NCI-H345 (cell line): ENCODE data around the gene SCUBE1.

Experiments
- DNase-seq: peaks from one replicate; lab custom pipeline; 2025; lab: John Stamatoyannopoulos, UW

Gene SCUBE1

DNA sequence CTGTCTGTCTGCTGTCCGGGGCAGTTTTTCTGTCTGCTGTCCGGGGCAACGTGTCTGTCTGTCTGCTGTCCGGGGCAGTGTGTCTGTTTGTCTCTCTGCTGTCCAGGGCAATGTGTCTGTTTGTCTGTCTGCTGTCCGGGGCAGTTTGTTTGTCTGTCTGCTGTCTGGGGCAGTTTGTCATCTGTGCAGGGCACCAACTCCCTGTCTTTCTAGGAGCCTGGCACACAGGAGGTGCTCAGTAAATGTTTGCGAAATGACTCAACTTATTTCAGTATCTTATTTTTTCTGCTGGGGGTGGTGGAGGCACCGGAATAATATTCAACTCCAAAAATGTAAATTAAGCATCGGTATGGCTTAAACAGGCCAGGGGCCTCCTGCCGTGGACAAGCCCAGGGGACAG, 144.2 kb downstream of the SCUBE1 start:
- no peak for DNase-seq

DNA sequence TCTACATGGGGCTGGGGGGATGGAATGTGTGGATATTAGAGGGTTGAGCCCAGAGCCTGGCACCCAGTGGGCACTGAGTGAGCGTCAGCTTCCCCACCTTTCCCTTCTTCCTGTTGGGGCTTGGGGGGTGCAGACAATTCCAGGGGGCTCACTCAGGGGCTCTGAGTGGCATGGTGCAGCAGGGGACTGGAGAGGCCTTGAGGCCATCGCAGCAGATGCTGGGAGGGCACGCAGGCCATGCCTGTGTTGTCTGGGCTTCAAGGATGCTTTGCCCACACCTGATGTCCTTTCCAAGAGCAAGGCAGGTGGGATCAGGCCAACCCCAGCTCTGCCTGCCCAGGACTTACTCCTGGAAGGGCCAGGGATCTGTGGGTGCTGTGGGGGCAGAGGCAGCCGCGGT, 145.0 kb downstream of the SCUBE1 start:
- no peak for DNase-seq

- DNase-seq: no peak
Measured at GRCh38 chr22:43197271-43197941, 145.8 kb downstream of the SCUBE1 start.

DNA sequence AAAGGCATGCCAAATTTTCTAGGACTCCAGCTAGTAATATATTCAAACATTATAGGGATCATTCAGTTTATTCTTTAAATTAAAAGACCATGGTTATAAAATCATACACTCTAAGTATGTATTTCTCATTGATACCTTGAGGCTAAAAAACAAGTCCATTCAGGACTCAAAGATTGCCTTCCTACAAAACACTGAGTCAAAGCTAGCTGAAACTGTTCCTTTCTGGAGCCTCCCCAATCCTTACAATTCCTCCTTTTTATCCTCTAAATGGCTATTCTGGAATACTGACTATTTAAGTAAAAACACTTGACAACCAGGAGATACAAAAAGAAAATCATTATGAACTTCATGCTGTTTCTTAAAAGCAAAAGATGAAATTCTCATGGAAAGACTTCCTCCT, 151.3 kb downstream of the SCUBE1 start:
- DNase-seq: no peak

- DNase-seq: no peak
Measured at GRCh38 chr22:43188829-43189545, 154.2 kb downstream of the SCUBE1 start.

GRCh38 chr22:43187171-43188099, 155.7 kb downstream of the SCUBE1 start:
- peak; percentile 91 for DNase-seq

- peak; percentile 45 for DNase-seq
Measured at GRCh38 chr22:43186272-43187170, 156.7 kb downstream of the SCUBE1 start, which contains the start of gene TTLL12. Gene TTLL12, minus strand, starts transcription at chr22:43187134. Its CDS starts 65 bp downstream, at chr22:43187069.

DNA sequence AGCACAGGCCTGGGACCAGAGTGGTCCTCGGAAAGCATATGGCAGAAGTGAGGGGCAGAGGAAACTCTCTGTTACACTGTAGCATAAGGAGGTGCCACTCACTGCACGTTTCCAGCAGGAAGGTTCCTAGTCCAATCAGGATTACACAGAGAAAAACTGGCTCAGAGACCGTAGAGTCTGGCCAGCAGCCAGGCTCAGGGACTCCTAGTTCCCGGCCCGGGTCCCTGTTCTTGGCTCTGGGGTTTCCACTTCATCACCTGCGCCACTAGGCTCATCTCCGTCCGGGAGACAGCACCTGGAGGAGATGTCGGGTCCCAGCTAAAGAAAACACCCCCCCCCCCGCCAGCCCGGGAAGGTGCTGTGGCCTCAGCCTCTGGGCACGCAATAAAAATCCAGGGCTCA, 157.3 kb downstream of the SCUBE1 start:
- DNase-seq: peak; percentile 38

GRCh38 chr22:43183496-43184277, 159.5 kb downstream of the SCUBE1 start:
- DNase-seq: no peak

DNA sequence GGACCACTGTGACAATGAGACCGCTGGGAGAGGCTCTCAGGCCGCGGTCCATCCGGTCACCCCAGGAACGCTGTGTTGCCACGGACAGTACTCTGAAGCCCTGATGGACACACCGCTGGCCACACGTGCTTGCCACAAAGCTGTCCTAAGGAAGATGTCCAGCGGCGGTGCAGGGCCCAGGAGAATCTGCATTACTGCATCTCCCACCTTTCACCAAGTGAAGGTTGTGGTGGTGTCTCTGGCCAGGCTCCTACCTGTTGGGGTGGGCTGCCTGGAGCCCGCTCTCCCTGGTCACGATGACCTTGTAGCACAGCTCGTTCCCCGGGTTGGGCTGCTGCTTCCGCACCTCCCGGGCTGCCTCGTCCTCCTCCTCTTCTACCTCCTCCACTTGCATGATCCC, 160.4 kb downstream of the SCUBE1 start:
- no peak for DNase-seq

- DNase-seq: no peak
Measured at GRCh38 chr22:43182118-43182517, 161.1 kb downstream of the SCUBE1 start.

- no peak for DNase-seq
Measured at GRCh38 chr22:43181321-43182076, 161.7 kb downstream of the SCUBE1 start.

DNA sequence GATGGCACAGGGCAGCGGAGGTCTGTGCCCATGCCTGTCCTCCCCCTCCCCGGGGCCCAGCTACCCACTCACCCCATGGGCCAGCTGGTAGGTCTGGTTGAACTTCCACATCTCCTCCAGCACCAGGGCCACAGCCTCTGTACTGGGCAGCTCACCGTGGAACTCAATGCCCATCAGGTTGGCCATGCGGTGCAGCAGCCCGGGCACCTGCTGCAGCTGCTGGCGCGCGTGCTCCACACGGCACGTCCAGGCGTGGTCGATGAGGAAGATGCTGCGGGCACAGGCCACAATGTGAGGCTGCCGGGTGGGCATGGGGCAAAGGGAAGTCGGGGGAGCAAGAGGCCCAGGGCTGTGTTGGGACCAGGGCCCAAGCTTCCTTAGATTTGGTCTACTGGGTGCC, 162.5 kb downstream of the SCUBE1 start:
- no peak for DNase-seq

GRCh38 chr22:43179911-43180195, 163.3 kb downstream of the SCUBE1 start:
- DNase-seq: no peak

DNA sequence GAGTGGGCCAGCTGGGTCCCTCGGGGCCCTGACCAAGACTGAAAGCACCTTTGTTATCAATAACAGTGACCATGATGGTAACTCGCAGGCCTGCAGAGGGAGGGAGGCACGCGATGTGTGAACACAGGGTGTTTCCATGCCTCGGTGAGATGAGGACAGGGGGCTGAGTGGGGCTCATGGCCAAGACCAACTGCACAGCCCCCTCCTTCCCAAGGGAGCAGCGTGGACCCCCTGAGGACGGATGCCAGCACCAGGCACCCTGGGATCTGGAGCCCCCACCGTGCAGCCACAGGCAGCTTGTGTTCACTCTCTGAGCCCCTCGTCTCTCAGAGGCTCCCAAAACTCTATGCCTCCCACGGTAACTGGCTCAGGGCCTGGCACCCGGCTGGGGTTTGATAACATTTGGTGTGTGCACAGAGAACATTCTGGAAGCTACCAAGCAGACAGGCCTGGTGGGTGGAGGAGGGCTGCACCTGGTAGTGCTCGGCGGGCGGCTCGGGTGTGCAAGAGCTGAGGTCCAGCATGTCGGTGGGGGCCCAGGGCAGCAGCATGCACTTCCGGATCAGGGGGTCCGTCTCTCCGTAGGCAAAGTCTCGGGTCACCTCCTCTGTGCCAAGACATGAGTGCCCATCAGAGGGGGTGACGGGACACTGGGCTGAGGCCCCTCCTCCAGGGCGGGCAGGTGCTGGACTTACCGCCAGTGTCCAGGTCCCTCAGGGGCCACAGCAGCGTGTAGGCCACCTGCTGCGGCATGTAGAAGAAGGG, 163.8 kb downstream of the SCUBE1 start:
- DNase-seq: no peak

GRCh38 chr22:43177479-43177878, 165.7 kb downstream of the SCUBE1 start:
- peak; percentile 43 for DNase-seq

DNA sequence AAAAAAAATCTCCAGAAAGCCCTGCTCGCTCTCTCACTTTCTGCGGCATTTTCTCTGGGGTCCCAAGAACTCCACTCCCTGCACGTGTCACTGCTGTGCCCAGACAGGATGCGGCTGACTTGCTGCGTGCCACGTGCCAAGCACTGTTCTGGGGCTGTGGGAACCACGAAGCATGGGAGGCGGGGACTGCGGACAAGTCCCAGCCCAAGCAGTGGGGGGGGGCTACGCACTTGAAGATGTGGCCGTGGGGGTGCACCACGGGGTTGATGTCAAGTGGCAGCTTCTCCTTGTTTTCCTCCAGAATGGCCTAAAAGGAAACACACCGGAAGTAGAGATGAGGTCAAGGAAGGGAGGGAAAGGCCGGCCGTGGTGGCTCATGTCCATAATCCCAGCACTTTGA, 167.1 kb downstream of the SCUBE1 start:
- no peak for DNase-seq

DNA sequence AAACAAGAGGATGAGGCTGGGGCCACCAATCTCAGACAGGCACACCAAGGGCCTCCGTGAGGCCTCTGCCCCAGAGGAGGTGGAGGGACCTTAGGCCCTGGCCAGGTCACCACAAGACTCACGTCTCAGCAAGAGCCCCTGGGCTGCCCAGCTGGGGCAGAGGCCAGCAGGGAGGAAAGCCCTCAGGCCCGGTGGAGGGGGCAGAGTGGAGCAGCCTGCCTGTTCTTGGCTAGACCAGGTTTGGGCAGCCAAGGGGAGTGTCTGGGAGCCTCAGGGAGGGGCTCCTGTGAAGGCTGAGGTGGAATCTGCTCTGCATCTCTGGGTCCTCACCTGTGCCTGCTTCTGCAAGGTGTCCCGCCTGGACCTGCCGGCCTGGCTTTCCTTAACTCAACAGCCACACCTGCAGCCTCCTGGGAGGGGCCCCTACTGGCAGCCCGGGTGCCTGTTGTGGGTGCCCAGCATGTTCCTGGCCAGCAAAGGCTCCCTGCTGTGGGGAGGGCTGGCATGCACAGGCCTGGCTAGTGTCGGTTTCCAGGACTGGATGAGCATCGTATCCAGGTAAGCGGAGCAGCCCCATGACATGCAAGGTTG, 168.1 kb downstream of the SCUBE1 start:
- DNase-seq: peak; percentile 70
